ENCODE data around the gene MSH5.

DNA sequence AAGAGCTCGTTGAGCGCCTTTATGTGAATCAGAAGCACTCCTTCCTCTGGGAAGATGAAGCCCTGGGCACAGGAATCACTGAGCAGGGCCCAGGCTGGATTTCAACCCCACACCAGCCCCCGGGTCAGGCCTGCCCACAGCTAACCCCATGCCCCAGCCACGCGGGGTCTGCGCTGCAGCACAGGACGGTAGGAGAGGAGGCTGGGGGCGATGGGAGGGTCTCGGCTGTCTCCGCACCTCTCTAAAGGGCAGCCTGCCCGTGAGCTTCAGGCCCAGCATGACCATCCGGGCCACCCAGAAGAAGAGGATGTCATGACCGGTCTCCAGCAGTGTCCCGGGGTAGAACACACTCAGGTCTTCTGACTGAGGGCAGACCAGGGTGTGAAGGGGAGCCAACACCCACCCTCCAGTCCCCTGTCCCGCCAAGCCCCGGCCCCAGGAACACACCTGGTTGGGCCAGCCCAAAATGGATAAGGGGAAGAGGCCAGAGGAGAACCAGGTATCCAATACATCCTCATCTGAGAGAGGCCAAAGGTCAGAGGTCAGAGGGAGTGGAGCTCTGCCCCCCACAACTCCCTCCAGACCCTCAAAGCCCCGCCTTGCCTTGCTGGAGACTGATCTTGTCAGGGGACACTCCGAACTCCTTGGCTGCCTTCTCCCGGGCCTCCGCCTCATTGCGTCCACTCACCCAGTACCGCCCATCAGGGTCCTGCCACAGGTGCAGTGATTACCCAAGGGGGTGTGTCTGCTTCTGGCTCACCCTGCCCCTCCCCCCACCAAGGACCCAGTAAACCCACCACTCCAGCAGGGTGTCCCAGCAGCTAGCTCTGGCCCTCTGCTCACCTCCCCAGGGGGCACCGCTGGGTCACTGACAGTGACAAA is 41.7 kb downstream of the MSH5 start:
- TF ChIP-seq, protein P1, sequence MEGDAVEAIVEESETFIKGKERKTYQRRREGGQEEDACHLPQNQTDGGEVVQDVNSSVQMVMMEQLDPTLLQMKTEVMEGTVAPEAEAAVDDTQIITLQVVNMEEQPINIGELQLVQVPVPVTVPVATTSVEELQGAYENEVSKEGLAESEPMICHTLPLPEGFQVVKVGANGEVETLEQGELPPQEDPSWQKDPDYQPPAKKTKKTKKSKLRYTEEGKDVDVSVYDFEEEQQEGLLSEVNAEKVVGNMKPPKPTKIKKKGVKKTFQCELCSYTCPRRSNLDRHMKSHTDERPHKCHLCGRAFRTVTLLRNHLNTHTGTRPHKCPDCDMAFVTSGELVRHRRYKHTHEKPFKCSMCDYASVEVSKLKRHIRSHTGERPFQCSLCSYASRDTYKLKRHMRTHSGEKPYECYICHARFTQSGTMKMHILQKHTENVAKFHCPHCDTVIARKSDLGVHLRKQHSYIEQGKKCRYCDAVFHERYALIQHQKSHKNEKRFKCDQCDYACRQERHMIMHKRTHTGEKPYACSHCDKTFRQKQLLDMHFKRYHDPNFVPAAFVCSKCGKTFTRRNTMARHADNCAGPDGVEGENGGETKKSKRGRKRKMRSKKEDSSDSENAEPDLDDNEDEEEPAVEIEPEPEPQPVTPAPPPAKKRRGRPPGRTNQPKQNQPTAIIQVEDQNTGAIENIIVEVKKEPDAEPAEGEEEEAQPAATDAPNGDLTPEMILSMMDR (IDR thresholded peaks at IDR 0.05) = no peak
- no peak for TF ChIP-seq POLR2A (IDR thresholded peaks at IDR 0.05; ENCODE audit: low read depth)
- no peak for TF ChIP-seq POLR2AphosphoS5 (IDR thresholded peaks at IDR 0.05)
- no peak for TF ChIP-seq EP300 (IDR thresholded peaks at IDR 0.05)

Measured in esophagus muscularis mucosa (tissue), 4 donors.